GM12891 (cell line): ENCODE measurements around the gene TNFAIP2.

Experiments
- PAX5 ChIP-seq: IDR thresholded peaks from 2 replicates; pipeline ENCODE4 v1.6.1; 2011; ENCODE audit warnings: low read length, moderate library complexity, mild to moderate bottlenecking; ENCODE audit not compliant: insufficient read depth, severe bottlenecking
- POLR2A ChIP-seq: IDR thresholded peaks from 2 replicates; pipeline ENCODE4 v1.6.1; 2011; ENCODE audit warnings: low read depth, low read length, control low read depth
- POLR2AphosphoS5 ChIP-seq: IDR thresholded peaks from 2 replicates; pipeline ENCODE4 v1.6.1; 2011; ENCODE audit warnings: low read depth, low read length, control low read depth
- SPI1 ChIP-seq: IDR thresholded peaks from 2 replicates; pipeline ENCODE4 v1.6.1; 2011; ENCODE audit warnings: low read depth, low read length, control low read depth
- TAF1 ChIP-seq: IDR thresholded peaks from 2 replicates; pipeline ENCODE4 v1.6.1; 2011; ENCODE audit warnings: low read depth, low read length, control low read depth

GRCh38 chr14:103155010-103155409, 31.7 kb downstream of the TNFAIP2 start:
- TF ChIP-seq POLR2A (no peak), POLR2AphosphoS5 (no peak), TAF1 (no peak), SPI1 (no peak), PAX5 (no peak)
